Measurements from ENCODE around the gene LMF1.

DNA sequence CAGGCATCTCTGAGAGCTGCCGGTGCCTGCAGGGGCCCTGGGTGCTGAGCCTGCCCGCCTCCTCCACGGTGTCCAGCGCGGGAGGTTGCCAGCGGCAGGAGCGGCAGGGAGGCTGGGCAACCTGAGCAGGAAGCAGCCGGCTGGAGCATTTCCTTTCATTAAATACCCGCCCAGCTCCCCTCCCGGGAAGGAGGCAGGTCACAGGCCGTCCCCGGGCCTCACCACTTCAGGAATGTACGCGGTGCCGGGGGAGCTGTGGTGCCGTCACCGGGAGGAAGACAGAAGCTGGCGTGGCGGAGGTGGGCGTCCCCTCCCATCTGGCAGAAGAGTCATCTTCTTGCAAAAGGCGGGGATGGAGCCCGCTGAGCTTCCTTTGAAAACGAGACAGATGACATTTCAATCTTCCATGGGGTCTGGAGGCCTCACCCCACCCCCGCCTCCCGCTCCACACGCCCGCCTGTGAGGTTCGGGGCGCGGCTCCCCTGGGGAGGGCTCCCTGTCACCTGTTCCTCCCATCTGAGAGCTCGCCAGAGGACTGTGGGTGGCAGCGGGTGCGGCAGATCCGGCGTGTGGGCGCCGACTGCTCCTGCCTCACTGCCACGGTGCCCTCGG lies 26.8 kb upstream of the LMF1 start:
- no peak for TF ChIP-seq POLR2A (IDR thresholded peaks at IDR 0.05; ENCODE audit: low read length)
- no peak for TF ChIP-seq GATA1 (IDR thresholded peaks at IDR 0.05; ENCODE audit: low read depth, low read length)
